Measurements from ENCODE around the gene RSU1.

GRCh38 chr10:16814012-16814411 is 3.2 kb downstream of the RSU1 start:
- TF ChIP-seq CTCF (IDR thresholded peaks at IDR 0.05 in 2 of 3, conservative IDR thresholded peaks at IDR 0.05 in 1 of 3; ENCODE audit: control insufficient read depth in 2 of 3, extremely low read depth in 1 of 3, insufficient read depth in 1 of 3, low read depth in 3 of 3, low read length in 3 of 3), result no peak
- no peak for TF ChIP-seq SPI1 (IDR thresholded peaks at IDR 0.05; ENCODE audit: borderline replicate concordance, insufficient read depth, low read depth, low read length)
- TF ChIP-seq SMC3 (IDR thresholded peaks at IDR 0.05; ENCODE audit: borderline replicate concordance, low read length), result no peak
- no peak for TF ChIP-seq EZH2 (IDR thresholded peaks at IDR 0.05; ENCODE audit: borderline replicate concordance, control insufficient read depth, low read depth, low read length)
- no peak for TF ChIP-seq YBX1 (IDR thresholded peaks at IDR 0.05)
- TF ChIP-seq POLR2A (IDR thresholded peaks at IDR 0.05; ENCODE audit: low read depth, low read length), result no peak
- TF ChIP-seq TCF7 (IDR thresholded peaks at IDR 0.05; ENCODE audit: borderline replicate concordance), result no peak
- TF ChIP-seq MLLT1 (IDR thresholded peaks at IDR 0.05), result no peak
